Tibial nerve (tissue), 4 donors: Measurements from ENCODE around the gene RNF217.
"Not testable (repeated sequence)": the region's sequence is repeated elsewhere in the genome, so short reads cannot be mapped to it uniquely, and the experiment has no call there.

Source experiments
- CTCF ChIP-seq, 5 experiments: fragments of 200-600 bp in 3 of 5; fragments of 450-650 bp in 2 of 5; sonication (generic) in 3 of 5; IDR thresholded peaks; one replicate each; pipeline ENCODE4 v1.5.1; 2016 to 2019; ENCODE audit warnings: antibody characterized with exemption in 5 of 5, mild to moderate bottlenecking in 3 of 5, moderate library complexity in 2 of 5
- EP300 ChIP-seq, 2 donors: sonication (generic); formaldehyde crosslinking; IDR thresholded peaks; one replicate each; pipeline ENCODE4 v1.6.1; 2017; ENCODE audit warnings: antibody characterized with exemption in 2 of 2, mild to moderate bottlenecking in 1 of 2
- POLR2A ChIP-seq, 2 donors: fragments of 450-650 bp; IDR thresholded peaks; one replicate each; pipeline ENCODE4 v1.6.1; 2017; ENCODE audit warnings: antibody characterized with exemption in 2 of 2, mild to moderate bottlenecking in 2 of 2, moderate library complexity in 2 of 2

- not testable (repeated sequence) for TF ChIP-seq CTCF, EP300, POLR2A (IDR thresholded peaks at IDR 0.05)
Observed at GRCh38 chr6:125034929-125035328, 72.7 kb downstream of the RNF217 start.
